HG03439 (cell line): ENCODE measurements around the gene CACNG7.

Experiments
- ATAC-seq: cut with Tn5 transposase; IDR thresholded peaks from one replicate; pipeline ENCODE4 v1.9.1; 2021; ENCODE audit warnings: mild to moderate bottlenecking, moderate library complexity; ENCODE audit not compliant: unreplicated experiment

Gene CACNG7

GRCh38 chr19:53980539-53981375, 71.7 kb downstream of the CACNG7 start:
- no peak for ATAC-seq

GRCh38 chr19:53981376-53981951, 72.4 kb downstream of the CACNG7 start:
- ATAC-seq = no peak

GRCh38 chr19:53982001-53982451, 72.9 kb downstream of the CACNG7 start:
- no peak for ATAC-seq

- ATAC-seq = no peak
Measured at GRCh38 chr19:53982611-53983010, 73.5 kb downstream of the CACNG7 start.

GRCh38 chr19:53983457-53984289, 74.6 kb downstream of the CACNG7 start:
- no peak for ATAC-seq

- ATAC-seq = no peak
Measured at GRCh38 chr19:53985863-53986262, 76.8 kb downstream of the CACNG7 start.

- no peak for ATAC-seq
Measured at GRCh38 chr19:53988981-53989380, 79.9 kb downstream of the CACNG7 start.

- ATAC-seq = no peak
Measured at GRCh38 chr19:53989600-53990533, 80.8 kb downstream of the CACNG7 start.

GRCh38 chr19:53991224-53992113, 82.4 kb downstream of the CACNG7 start, which contains the start of gene CACNG6:
TSS of gene CACNG6 (plus strand) at chr19:53991637. CDS start at chr19:53992878, 1,241 bp downstream.
- ATAC-seq = no peak

- no peak for ATAC-seq
Measured at GRCh38 chr19:53992211-53992610, 83.1 kb downstream of the CACNG7 start.

- ATAC-seq = no peak
Measured at GRCh38 chr19:53992815-53993214, 83.7 kb downstream of the CACNG7 start.

- no peak for ATAC-seq
Measured at GRCh38 chr19:53993448-53993847, 84.4 kb downstream of the CACNG7 start.
